MM.1S (cell line): ENCODE measurements around the gene TRABD2B.

ENCODE experiments used
- CTCF ChIP-seq: fragments of 300-600 bp; sonication (generic); IDR thresholded peaks from 2 replicates; pipeline ENCODE4 v1.5.1; 2016; ENCODE audit warnings: antibody characterized with exemption, low read length, mixed read lengths
- EZH2phosphoT487 ChIP-seq: fragments of 300-600 bp; sonication (generic); IDR thresholded peaks from 2 replicates; pipeline ENCODE4 v1.6.1; 2018; ENCODE audit warnings: antibody characterized with exemption, low read length

GRCh38 chr1:47930210-47930840 is 66.9 kb downstream of the TRABD2B start:
- no peak for TF ChIP-seq CTCF
- TF ChIP-seq EZH2phosphoT487 = no peak
